Heart left ventricle (tissue), 16 donors: Measurements from ENCODE around the gene CACNA1C. TPM values are rescaled to one million over a fixed set of nuclear protein-coding genes. Genes with fewer than 3 reads are reported as not detected.

ENCODE experiments used
- ATAC-seq, 4 donors: fragments of 200-7000 bp; cut with Tn5 transposase; one replicate each; pipeline ENCODE4 v1.9.1; 2020 to 2022; ENCODE audit warnings: moderate library complexity in 4 of 4, mild to moderate bottlenecking in 3 of 4, moderate number of reproducible peaks in 1 of 4
- DNase-seq, 5 donors: peaks; one replicate each; pipeline ENCODE4 v3.0.0-alpha.2; 2020
- H3K27ac ChIP-seq, 12 donors: fragments of 200-600 bp; sonication (generic) in 4 of 12; one replicate each; pipeline versions ENCODE4 v1.5.0 to v1.8.0; 2016 to 2022; ENCODE audit warnings: mild to moderate bottlenecking in 2 of 12
- H3K27me3 ChIP-seq, 9 donors: fragments of 200-600 bp; sonication (generic) in 2 of 9; one replicate each; pipeline versions ENCODE4 v1.5.1 to v1.8.0; 2016 to 2022; ENCODE audit warnings: mild to moderate bottlenecking in 3 of 9
- H3K36me3 ChIP-seq, 9 donors: fragments of 200-600 bp; sonication (generic) in 2 of 9; one replicate each; pipeline versions ENCODE4 v1.5.0 to v1.8.0; 2018 to 2022; ENCODE audit warnings: mild to moderate bottlenecking in 2 of 9
- H3K4me1 ChIP-seq, 12 donors: fragments of 200-600 bp; sonication (generic) in 4 of 12; one replicate each; pipeline versions ENCODE4 v1.5.0 to v1.8.0; 2016 to 2022; ENCODE audit warnings: mild to moderate bottlenecking in 3 of 12
- H3K4me3 ChIP-seq, 12 donors: fragments of 200-600 bp; sonication (generic) in 4 of 12; one replicate each; pipeline versions ENCODE4 v1.5.0 to v1.8.0; 2017 to 2022; ENCODE audit warnings: mild to moderate bottlenecking in 9 of 12, moderate library complexity in 4 of 12
- H3K9me3 ChIP-seq, 12 donors: fragments of 200-600 bp; sonication (generic) in 4 of 12; one replicate each; pipeline versions ENCODE4 v1.5.0 to v1.8.0; 2016 to 2022; ENCODE audit warnings: mild to moderate bottlenecking in 1 of 12
- CTCF ChIP-seq, 12 donors: fragments of 200-600 bp; sonication (generic) in 4 of 12; IDR thresholded peaks; one replicate each; pipeline versions ENCODE4 v1.5.0 to v1.8.0; 2018 to 2022; ENCODE audit warnings: antibody characterized with exemption in 12 of 12, mild to moderate bottlenecking in 5 of 12
- POLR2A ChIP-seq, 2 donors: fragments of 450-650 bp; IDR thresholded peaks; one replicate each; pipeline ENCODE4 v1.6.1; 2017; ENCODE audit warnings: antibody characterized with exemption in 2 of 2, mild to moderate bottlenecking in 2 of 2, moderate library complexity in 2 of 2
- WGBS, 4 donors: extraction: QIAGEN DNeasy Blood & Tissue Kit in 2 of 4; methylation state at CpG; one replicate each; pipeline versions ENCODE4 v1.1.5 to v1.1.7; 2013 to 2018; 5-methylcytosine and 5-hydroxymethylcytosine counted together
- intact Hi-C, 10 donors: fragments of 100-400 bp; cut with DNase I; formaldehyde crosslinking; loops; one replicate each; pipeline versions ENCODE4 v1.11.1 to v1.14.2; 2022
- polyA plus RNA-seq, 2 donors: library from polyadenylated mRNA; stranded (reverse); fragments of 200-250 nt; gene quantifications; one replicate each; pipeline ENCODE4 v1.2.3, GENCODE V29; 2013
- total RNA-seq, 9 donors: library from RNA; depleted of rRNA in 2 of 9; stranded (reverse); fragments of >200 nt in 2 of 9; fragmentation: NEBNext Ultra II Directional in 3 of 9; extraction: Animal tissue kit (Norgen Biotek cat#: 25700) in 3 of 9; gene quantifications; one replicate each; pipeline versions ENCODE4 v1.1.0 to v1.2.4, GENCODE V29; 2016 to 2023
- donor health status: ischemic (EF 13 %, LVEDD 7.1; RV severe dilation, severe dysfunction).
- donor health status: healthy with polysubstance abuse.
- donor health status: DM: no; HTN: yes; CAD: no.
- donor health status: DM: no; HTN: no; CAD: no.
- donor health status: ischemic (EF 25% LVEDD 6.9; RV normal size, moderate dysfunction).
- donor health status: ischemic (EF 25% LVEDD 5.7; RV mildly dilated, moderate dysfunction).
- donor health status: healthy.
- donor health status: DM: yes; HTN: yes; CAD: no.
- donor health status: ischemic (EF 35%, LVEDD 5.7; RV mildly dilated, moderate dysfunction).
- donor health status: nonischemic (EF 11% LVEDD 7.7; RV severe dilation, severe dysfunction).
- donor health status: DM: yes; HTN: yes; CAD: no.
- donor health status: PGD.
- donor health status: ischemic (EF 29% LVEDD 5.4; RV normal size, mild dysfunction).
- donor health status: nonischemic (EF 23%, LVEDD 6.1; RV moderate dilation, normal function).

CACNA1C gene
- total and polyA plus RNA-seq, 11 donors: 41.9 to 196 (median 164) TPM

GRCh38 chr12:2297004-2297403 is 244.2 kb downstream of the CACNA1C start:
- H3K4me1 ChIP-seq: peaks cover 0 to 98% (median 59%) of the 10 kb centered on the region in 12 donors
- no peaks in the 10 kb centered on the region for H3K36me3 ChIP-seq
- no peak for TF ChIP-seq CTCF (IDR thresholded peaks at IDR 0.05)
- H3K9me3 ChIP-seq: no peaks in the 10 kb centered on the region
- intact Hi-C loops: loop anchor here in 1 of 10 donors (10.0 kb wide), 1 partner anchor 288 kb away; no protein-coding TSS in a partner anchor
- DNase-seq (peak in 2 of 5 donors; percentile 43), ATAC-seq (peak in 3 of 4 donors; percentile 11 to 52 (median 37))
- H3K27me3 ChIP-seq: no peaks in the 10 kb centered on the region
- H3K27ac ChIP-seq: peak overlapping the region in 3 of 12 donors; percentile 12 to 33 (median 21)
- no peak overlapping the region for H3K4me3 ChIP-seq
- WGBS, 4 donors: 21 to 38% (median 31%) methylated on average over 6 of the region's 6 CpGs

- H3K27me3 ChIP-seq: no peaks in the 10 kb centered on the region
- intact Hi-C loops: loop anchor here in 1 of 10 donors (10.0 kb wide), 1 partner anchor 287 kb away; no protein-coding TSS in a partner anchor
- no peak overlapping the region for H3K4me3 ChIP-seq
- 53 to 64% (median 61%) methylated on average over 4 of the region's 4 CpGs for WGBS, 4 donors
- peaks cover 0 to 98% (median 58%) of the 10 kb centered on the region in 12 donors for H3K4me1 ChIP-seq
- H3K9me3 ChIP-seq: no peaks in the 10 kb centered on the region
- TF ChIP-seq CTCF (IDR thresholded peaks at IDR 0.05) (no peak), POLR2A (IDR thresholded peaks at IDR 0.05) (no peak)
- H3K27ac ChIP-seq: peak overlapping the region in 3 of 12 donors; percentile 21 to 33 (median 23)
- no peaks in the 10 kb centered on the region for H3K36me3 ChIP-seq
- DNase-seq (no peak), ATAC-seq (no peak)
Observed at GRCh38 chr12:2297658-2298057, 244.9 kb downstream of the CACNA1C start.

- intact Hi-C loops: loop anchor here in 1 of 10 donors (10.0 kb wide), 1 partner anchor 286 kb away; no protein-coding TSS in a partner anchor
- H3K4me1 ChIP-seq: peaks cover 0 to 98% (median 64%) of the 10 kb centered on the region in 12 donors
- no peaks in the 10 kb centered on the region for H3K27me3 ChIP-seq
- DNase-seq (no peak), ATAC-seq (no peak)
- H3K27ac ChIP-seq: peak overlapping the region in 4 of 12 donors; percentile 4 to 42 (median 28)
- H3K9me3 ChIP-seq: no peaks in the 10 kb centered on the region
- WGBS, 4 donors: 76 to 83% (median 80%) methylated on average over 12 of the region's 12 CpGs
- no peaks in the 10 kb centered on the region for H3K36me3 ChIP-seq
- no peak for TF ChIP-seq CTCF (IDR thresholded peaks at IDR 0.05)
- TF ChIP-seq POLR2A (IDR thresholded peaks at IDR 0.05): no peak
- H3K4me3 ChIP-seq: no peak overlapping the region
Observed at GRCh38 chr12:2298556-2299200, 245.9 kb downstream of the CACNA1C start.

GRCh38 chr12:2299206-2299605 is 246.4 kb downstream of the CACNA1C start:
- ATAC-seq: no peak
- H3K9me3 ChIP-seq: no peaks in the 10 kb centered on the region
- H3K36me3 ChIP-seq: no peaks in the 10 kb centered on the region
- no peaks in the 10 kb centered on the region for H3K27me3 ChIP-seq
- DNase-seq: peak in 1 of 5 donors; percentile 60
- H3K27ac ChIP-seq: peak overlapping the region in 1 of 12 donors; percentile 4
- H3K4me3 ChIP-seq: no peak overlapping the region
- intact Hi-C loops: loop anchor here in 1 of 10 donors (10.0 kb wide), 1 partner anchor 286 kb away; no protein-coding TSS in a partner anchor
- TF ChIP-seq CTCF (IDR thresholded peaks at IDR 0.05) (no peak), POLR2A (IDR thresholded peaks at IDR 0.05) (no peak)
- WGBS, 4 donors: 14 to 22% (median 19%) methylated on average over 6 of the region's 6 CpGs
- H3K4me1 ChIP-seq: peaks cover 0 to 98% (median 65%) of the 10 kb centered on the region in 12 donors
